GOT3 (cell line): ENCODE measurements around the gene FBXL16.

ENCODE experiments used
- DNase-seq: peaks from one replicate; lab custom pipeline; 2025; ENCODE audit warnings: mixed read lengths; lab: John Stamatoyannopoulos, UW

FBXL16 gene

GRCh38 chr16:676913-677312 lies 28.7 kb downstream of the FBXL16 start:
- DNase-seq = no peak

- no peak for DNase-seq
Observed at GRCh38 chr16:676565-676902, 29.1 kb downstream of the FBXL16 start.

GRCh38 chr16:675884-676564 lies 29.6 kb downstream of the FBXL16 start:
- DNase-seq = no peak

- no peak for DNase-seq
Observed at GRCh38 chr16:674968-675883, 30.4 kb downstream of the FBXL16 start, which contains the start of gene RHBDL1. Gene RHBDL1, plus strand, starts transcription at chr16:675671. Its CDS starts 120 bp downstream, at chr16:675791.

- no peak for DNase-seq
Observed at GRCh38 chr16:674214-674881, 31.3 kb downstream of the FBXL16 start.

GRCh38 chr16:673399-673991 lies 32.1 kb downstream of the FBXL16 start:
- DNase-seq = no peak

GRCh38 chr16:672851-673250 lies 32.8 kb downstream of the FBXL16 start:
- DNase-seq = no peak

GRCh38 chr16:672371-672770 lies 33.2 kb downstream of the FBXL16 start:
- no peak for DNase-seq

GRCh38 chr16:671353-672131 lies 34.1 kb downstream of the FBXL16 start:
- DNase-seq = no peak

GRCh38 chr16:670485-671352 lies 34.9 kb downstream of the FBXL16 start:
- DNase-seq = no peak

GRCh38 chr16:669666-670065 lies 35.9 kb downstream of the FBXL16 start:
- DNase-seq = no peak

- no peak for DNase-seq
Observed at GRCh38 chr16:668519-669171, 37.0 kb downstream of the FBXL16 start.

- peak; percentile 70 for DNase-seq
Observed at GRCh38 chr16:667780-668518, 37.7 kb downstream of the FBXL16 start, which contains the start of gene RHOT2. Gene RHOT2, plus strand, starts transcription at chr16:668132. Its CDS starts 68 bp downstream, at chr16:668200.

- DNase-seq = no peak
Observed at GRCh38 chr16:667113-667779, 38.4 kb downstream of the FBXL16 start.

GRCh38 chr16:666572-666971 lies 39.0 kb downstream of the FBXL16 start:
- DNase-seq = no peak

GRCh38 chr16:662597-662996 lies 43.0 kb downstream of the FBXL16 start:
- no peak for DNase-seq

GRCh38 chr16:662095-662494 lies 43.5 kb downstream of the FBXL16 start:
- DNase-seq = no peak

GRCh38 chr16:661184-661821 lies 44.3 kb downstream of the FBXL16 start:
- no peak for DNase-seq
